Right renal cortex interstitium (tissue), 3 donors: ENCODE results near the gene FHIT. TPM values are rescaled to one million over a fixed set of nuclear protein-coding genes. Genes with fewer than 3 reads are reported as not detected.
"Not testable (repeated sequence)": the region's sequence is repeated elsewhere in the genome, so short reads cannot be mapped to it uniquely, and the experiment has no call there.

Source experiments
- DNase-seq, 3 donors: peaks; one replicate each; pipeline ENCODE4 v3.0.0-alpha.2; 2013; ENCODE audit warnings: low read depth in 3 of 3, low spot score in 2 of 3
- polyA plus RNA-seq, 3 donors: library from polyadenylated mRNA; unstranded; fragments of 120-200 nt; gene quantifications; one replicate each; pipeline ENCODE4 v1.2.1, GENCODE V29; 2013; ENCODE audit not compliant: insufficient read length in 3 of 3

Gene FHIT
- polyA plus RNA-seq, 3 donors: 24.9 to 26.4 (median 25.9) TPM

GRCh38 chr3:61008998-61009380 lies 242.3 kb downstream of the FHIT start:
- DNase-seq: no peak

GRCh38 chr3:61008153-61008997 lies 242.9 kb downstream of the FHIT start:
- no peak for DNase-seq

GRCh38 chr3:61005591-61005990 lies 245.7 kb downstream of the FHIT start:
- no peak for DNase-seq

GRCh38 chr3:60998858-60999257 lies 252.4 kb downstream of the FHIT start:
- DNase-seq: no peak

GRCh38 chr3:60992395-60992794 lies 258.9 kb downstream of the FHIT start:
- DNase-seq: no peak

GRCh38 chr3:60990442-60990730 lies 260.9 kb downstream of the FHIT start:
- no peak for DNase-seq

- no peak for DNase-seq
These were observed 261.4 kb downstream of the FHIT start for GRCh38 chr3:60989626-60990441.

GRCh38 chr3:60987191-60987590 lies 264.1 kb downstream of the FHIT start:
- not testable (repeated sequence) for DNase-seq

GRCh38 chr3:60986552-60986951 lies 264.7 kb downstream of the FHIT start:
- no peak for DNase-seq

- DNase-seq: no peak
These were observed 267.3 kb downstream of the FHIT start for GRCh38 chr3:60983906-60984305.

GRCh38 chr3:60980342-60980692 lies 270.9 kb downstream of the FHIT start:
- no peak for DNase-seq

GRCh38 chr3:60979461-60980341 lies 271.6 kb downstream of the FHIT start:
- no peak for DNase-seq

- DNase-seq: no peak
These were observed 277.9 kb downstream of the FHIT start for GRCh38 chr3:60973321-60973720.

GRCh38 chr3:60972599-60972998 lies 278.7 kb downstream of the FHIT start:
- no peak for DNase-seq

GRCh38 chr3:60970850-60971249 lies 280.4 kb downstream of the FHIT start:
- DNase-seq: no peak

- no peak for DNase-seq
These were observed 284.1 kb downstream of the FHIT start for GRCh38 chr3:60967141-60967540.

- no peak for DNase-seq
These were observed 293.7 kb downstream of the FHIT start for GRCh38 chr3:60957541-60957940.

- DNase-seq: no peak
These were observed 294.5 kb downstream of the FHIT start for GRCh38 chr3:60956729-60957128.

- DNase-seq: no peak
These were observed 296.2 kb downstream of the FHIT start for GRCh38 chr3:60955034-60955433.

GRCh38 chr3:60954048-60954447 lies 297.2 kb downstream of the FHIT start:
- DNase-seq: peak; percentile 24 to 63 (median 27)

GRCh38 chr3:60953351-60953750 lies 297.9 kb downstream of the FHIT start:
- DNase-seq: peak in 2 of 3 donors; percentile 10
